Spleen (tissue), 11 donors: Measurements from ENCODE around the gene LMCD1. TPM values are rescaled to one million over a fixed set of nuclear protein-coding genes. Genes with fewer than 3 reads are reported as not detected.

Experiments
- DNase-seq: peaks from one replicate; pipeline ENCODE4 v3.0.0-alpha.2; 2020
- H3K27ac ChIP-seq, 8 donors: fragments of 200-600 bp; sonication (generic) in 7 of 8; 1 replicate in 4 of 8; 2 replicates in 4 of 8; pipeline versions ENCODE4 v1.5.0 to v1.8.0; 2016 to 2021; ENCODE audit warnings: inconsistent platforms in 4 of 8, mild to moderate bottlenecking in 4 of 8, moderate library complexity in 1 of 8
- H3K27me3 ChIP-seq, 7 donors: fragments of 200-600 bp; sonication (generic) in 6 of 7; replicated peaks in 1 of 7; 1 replicate in 4 of 7; 2 replicates in 3 of 7; pipeline versions ENCODE4 v1.5.0 to v1.8.0; 2016 to 2021; ENCODE audit warnings: inconsistent platforms in 3 of 7, mild to moderate bottlenecking in 1 of 7
- H3K36me3 ChIP-seq, 6 donors: fragments of 200-600 bp; sonication (generic) in 5 of 6; 1 replicate in 4 of 6; 2 replicates in 2 of 6; pipeline versions ENCODE4 v1.5.0 to v1.8.0; 2016 to 2021; ENCODE audit warnings: inconsistent platforms in 2 of 6
- H3K4me1 ChIP-seq, 6 donors: fragments of 200-600 bp; sonication (generic) in 5 of 6; 1 replicate in 3 of 6; 2 replicates in 3 of 6; pipeline versions ENCODE4 v1.5.0 to v1.8.0; 2016 to 2021; ENCODE audit warnings: inconsistent platforms in 3 of 6
- H3K4me3 ChIP-seq, 8 donors: fragments of 200-600 bp; sonication (generic) in 7 of 8; 1 replicate in 4 of 8; 2 replicates in 4 of 8; pipeline versions ENCODE4 v1.5.0 to v1.8.0; 2016 to 2021; ENCODE audit warnings: inconsistent platforms in 4 of 8, mild to moderate bottlenecking in 4 of 8, moderate library complexity in 2 of 8
- H3K9me3 ChIP-seq, 8 donors: fragments of 200-600 bp; sonication (generic) in 7 of 8; 1 replicate in 4 of 8; 2 replicates in 4 of 8; pipeline versions ENCODE4 v1.5.0 to v1.8.0; 2016 to 2021; ENCODE audit warnings: inconsistent platforms in 4 of 8
- POLR2A ChIP-seq, 3 donors: fragments of 450-650 bp; IDR thresholded peaks; one replicate each; pipeline ENCODE4 v1.5.1; 2017; ENCODE audit warnings: antibody characterized with exemption in 3 of 3, mild to moderate bottlenecking in 1 of 3
- POLR2AphosphoS5 ChIP-seq, 3 donors: sonication (generic); formaldehyde crosslinking; IDR thresholded peaks; one replicate each; pipeline ENCODE4 v1.5.1; 2017; ENCODE audit warnings: antibody characterized with exemption in 3 of 3
- WGBS, 5 donors: extraction: QIAGEN DNeasy Blood & Tissue Kit in 3 of 5; methylation state at CpG; one replicate each; pipeline versions ENCODE4 v1.1.5 to v1.1.7; 2013 to 2018; 5-methylcytosine and 5-hydroxymethylcytosine counted together
- intact Hi-C: fragments of 100-400 bp; cut with DNase I; formaldehyde crosslinking; loops from one replicate; pipeline ENCODE4 v1.15.0; 2023; ENCODE audit warnings: low total_unique reads
- polyA plus RNA-seq, 3 donors: library from polyadenylated mRNA; stranded (reverse); fragments of 200-250 nt; gene quantifications; one replicate each; pipeline ENCODE4 v1.2.1, GENCODE V29; 2013
- total RNA-seq, 7 donors: library from RNA; depleted of rRNA in 3 of 7; stranded (reverse); fragments of >200 nt in 3 of 7; fragmentation: NEBNext Ultra II Directional in 4 of 7; extraction: Animal tissue kit (Norgen Biotek cat#: 25700) in 4 of 7; gene quantifications; one replicate each; pipeline versions ENCODE4 v1.1.0 to v1.2.1, GENCODE V29; 2016 to 2021
- TF ChIP-seq, protein P1 (sequence below), 11 experiments: fragments of 200-600 bp in 7 of 11; fragments of 450-650 bp in 4 of 11; sonication (generic) in 4 of 11; IDR thresholded peaks in 8 of 11; conservative IDR thresholded peaks in 3 of 11; 1 replicate in 7 of 11; 2 replicates in 4 of 11; pipeline versions ENCODE4 v1.4.0 to v1.8.0; 2016 to 2021; ENCODE audit warnings: antibody characterized with exemption in 11 of 11, inconsistent platforms in 4 of 11, mild to moderate bottlenecking in 1 of 11
- donor health status: healthy with polysubstance abuse.
- donor health status: DM: no; HTN: no; CAD: no; lungs with moderate emphysema.
- donor health status: DM: no; HTN: no; CAD: no.
- donor health status: Bipolar disorder and iron deficiency.
- donor health status: healthy.
- donor health status: DM: no; HTN: no; CAD: no.
- donor health status: DM: yes; HTN: yes; CAD: no.

LMCD1 gene
- total and polyA plus RNA-seq, 10 donors = 24.5 to 203 (median 78.7) TPM

DNA sequence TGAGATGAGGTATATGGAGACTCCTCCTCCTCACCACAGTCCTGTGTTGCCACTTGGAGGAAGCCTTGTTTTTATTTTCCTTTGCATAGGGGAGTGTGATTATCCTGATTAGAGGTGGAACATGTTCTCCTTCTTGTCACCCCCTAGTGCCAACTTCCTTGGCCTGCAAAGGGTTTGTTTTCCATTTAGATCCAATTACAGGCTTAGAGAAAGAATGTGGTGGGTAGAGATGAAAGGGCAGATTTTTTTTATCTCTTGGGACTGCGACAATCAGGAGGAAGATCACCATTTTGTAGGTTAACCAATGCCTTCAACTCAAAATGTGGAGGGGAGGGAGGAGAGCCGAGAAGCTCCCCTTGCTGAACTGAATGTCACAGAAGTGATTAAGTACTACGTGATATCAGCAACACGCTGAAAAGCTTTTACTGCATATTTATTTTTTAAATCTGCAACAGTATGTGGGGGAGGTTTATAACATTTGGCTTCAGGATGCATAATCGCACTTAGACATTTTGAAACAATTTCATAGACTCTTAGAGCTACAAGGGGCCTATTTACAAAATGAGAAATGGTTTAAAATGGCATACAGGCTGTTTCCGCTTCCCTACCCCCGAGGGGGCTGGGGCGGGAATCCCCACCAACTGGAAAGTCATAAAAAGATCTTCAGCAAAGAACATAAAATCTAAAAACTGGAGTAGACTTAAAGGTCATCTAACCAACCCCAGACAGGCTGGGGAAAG is 2.4 kb downstream of the LMCD1 start:
- peaks cover 0 to 14% (median 0%) of the 10 kb centered on the region in 7 donors for H3K27me3 ChIP-seq
- 45 to 65% (median 59%) methylated on average over 8 of the region's 8 CpGs for WGBS, 5 donors
- H3K4me3 ChIP-seq = peak overlapping the region in 7 of 8 donors; percentile 20 to 65 (median 41)
- no peaks in the 10 kb centered on the region for H3K9me3 ChIP-seq
- intact Hi-C loops = no loop called here
- TF ChIP-seq, protein P1, sequence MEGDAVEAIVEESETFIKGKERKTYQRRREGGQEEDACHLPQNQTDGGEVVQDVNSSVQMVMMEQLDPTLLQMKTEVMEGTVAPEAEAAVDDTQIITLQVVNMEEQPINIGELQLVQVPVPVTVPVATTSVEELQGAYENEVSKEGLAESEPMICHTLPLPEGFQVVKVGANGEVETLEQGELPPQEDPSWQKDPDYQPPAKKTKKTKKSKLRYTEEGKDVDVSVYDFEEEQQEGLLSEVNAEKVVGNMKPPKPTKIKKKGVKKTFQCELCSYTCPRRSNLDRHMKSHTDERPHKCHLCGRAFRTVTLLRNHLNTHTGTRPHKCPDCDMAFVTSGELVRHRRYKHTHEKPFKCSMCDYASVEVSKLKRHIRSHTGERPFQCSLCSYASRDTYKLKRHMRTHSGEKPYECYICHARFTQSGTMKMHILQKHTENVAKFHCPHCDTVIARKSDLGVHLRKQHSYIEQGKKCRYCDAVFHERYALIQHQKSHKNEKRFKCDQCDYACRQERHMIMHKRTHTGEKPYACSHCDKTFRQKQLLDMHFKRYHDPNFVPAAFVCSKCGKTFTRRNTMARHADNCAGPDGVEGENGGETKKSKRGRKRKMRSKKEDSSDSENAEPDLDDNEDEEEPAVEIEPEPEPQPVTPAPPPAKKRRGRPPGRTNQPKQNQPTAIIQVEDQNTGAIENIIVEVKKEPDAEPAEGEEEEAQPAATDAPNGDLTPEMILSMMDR (IDR thresholded peaks at IDR 0.05 in 8 of 11, conservative IDR thresholded peaks at IDR 0.05 in 3 of 11) = no peak
- TF ChIP-seq POLR2AphosphoS5 (IDR thresholded peaks at IDR 0.05) (no peak), POLR2A (IDR thresholded peaks at IDR 0.05) (no peak)
- peaks cover 0 to 9% (median 0%) of the 10 kb centered on the region in 6 donors for H3K36me3 ChIP-seq
- no peak for DNase-seq
- H3K4me1 ChIP-seq = peaks cover 16 to 84% (median 52%) of the 10 kb centered on the region in 6 donors
- H3K27ac ChIP-seq = peak overlapping the region in 7 of 8 donors; percentile 67 to 79 (median 72)

DNA sequence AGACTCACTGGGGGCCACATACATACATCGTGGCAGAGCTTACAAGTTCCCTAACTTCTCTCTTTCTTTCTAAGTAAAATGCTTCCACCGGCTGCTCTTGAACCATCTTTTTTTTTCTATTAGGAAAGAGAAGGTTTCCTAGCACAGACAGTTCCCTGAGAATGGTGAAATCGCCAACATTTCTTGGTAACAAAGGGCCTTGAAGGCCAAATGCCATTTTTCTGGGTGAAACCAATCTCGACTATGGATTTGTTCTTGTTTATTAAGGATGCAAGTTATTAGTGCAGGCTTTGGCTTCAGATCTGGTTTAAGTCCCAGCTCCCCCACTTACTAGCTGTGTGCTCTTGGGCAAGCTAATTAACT is 3.0 kb downstream of the LMCD1 start:
- Histone ChIP-seq H3K27ac (peak overlapping the region in 7 of 8 donors; percentile 67 to 79 (median 72)), H3K27me3 (peaks cover 0 to 14% (median 0%) of the 10 kb centered on the region in 7 donors), H3K4me1 (peaks cover 16 to 90% (median 55%) of the 10 kb centered on the region in 6 donors), H3K4me3 (peak overlapping the region in 7 of 8 donors; percentile 5 to 65 (median 41)), H3K36me3 (peaks cover 0 to 11% (median 0%) of the 10 kb centered on the region in 6 donors), H3K9me3 (no peaks in the 10 kb centered on the region)
- 52 to 67% (median 62%) methylated on average over 4 of the region's 4 CpGs for WGBS, 5 donors
- no peak for DNase-seq
- TF ChIP-seq, protein P1 (IDR thresholded peaks at IDR 0.05 in 8 of 11, conservative IDR thresholded peaks at IDR 0.05 in 3 of 11) = no peak
- intact Hi-C loops = no loop called here

GRCh38 chr3:8505621-8506020 is 4.0 kb downstream of the LMCD1 start:
- H3K27me3 ChIP-seq = peaks cover 0 to 10% (median 0%) of the 10 kb centered on the region in 7 donors
- peak in 1 of 3 donors; percentile 33 for TF ChIP-seq POLR2AphosphoS5 (IDR thresholded peaks at IDR 0.05)
- TF ChIP-seq, protein P1 (IDR thresholded peaks at IDR 0.05 in 8 of 11, conservative IDR thresholded peaks at IDR 0.05 in 3 of 11) = no peak
- H3K9me3 ChIP-seq = no peaks in the 10 kb centered on the region
- H3K27ac ChIP-seq = peak overlapping the region in 7 of 8 donors; percentile 67 to 79 (median 72)
- peak overlapping the region in 4 of 8 donors; percentile 4 to 65 (median 42) for H3K4me3 ChIP-seq
- no peak for DNase-seq
- intact Hi-C loops = no loop called here
- 30 to 69% (median 52%) methylated on average over 3 of the region's 3 CpGs for WGBS, 5 donors
- H3K36me3 ChIP-seq = peaks cover 0 to 11% (median 0%) of the 10 kb centered on the region in 6 donors
- H3K4me1 ChIP-seq = peaks cover 13 to 94% (median 56%) of the 10 kb centered on the region in 6 donors

GRCh38 chr3:8506571-8507061 is 5.0 kb downstream of the LMCD1 start:
- 41 to 65% (median 59%) methylated on average over 6 of the region's 6 CpGs for WGBS, 5 donors
- peaks cover 0 to 13% (median 0%) of the 10 kb centered on the region in 6 donors for H3K36me3 ChIP-seq
- H3K27me3 ChIP-seq = peaks cover 0 to 3% (median 0%) of the 10 kb centered on the region in 7 donors
- no peak for DNase-seq
- H3K4me1 ChIP-seq = peaks cover 13 to 84% (median 47%) of the 10 kb centered on the region in 6 donors
- H3K4me3 ChIP-seq = peak overlapping the region in 3 of 8 donors; percentile 4 to 65 (median 41)
- no peaks in the 10 kb centered on the region for H3K9me3 ChIP-seq
- peak overlapping the region in 7 of 8 donors; percentile 67 to 79 (median 72) for H3K27ac ChIP-seq
- intact Hi-C loops = no loop called here
- TF ChIP-seq POLR2A (IDR thresholded peaks at IDR 0.05) (no peak), POLR2AphosphoS5 (IDR thresholded peaks at IDR 0.05) (no peak)
- TF ChIP-seq, protein P1 (IDR thresholded peaks at IDR 0.05 in 8 of 11, conservative IDR thresholded peaks at IDR 0.05 in 3 of 11) = no peak
